Epithelial cell of esophagus (primary cell): ENCODE results near the gene OPN5.
A peak's percentile ranks its signal among the peaks of the same experiment; 100 is the strongest.

Experiments used
- DNase-seq: peaks from one replicate; pipeline ENCODE4 v3.0.0; 2010; ENCODE audit warnings: low read depth
- H3K4me3 ChIP-seq: 2 replicates; pipeline ENCODE4 v1.5.1; 2011; ENCODE audit warnings: mild to moderate bottlenecking, low read length, control low read depth
- CTCF ChIP-seq: IDR thresholded peaks from 2 replicates; pipeline ENCODE4 v1.5.1; 2011; ENCODE audit warnings: low read depth, mild to moderate bottlenecking, low read length, control low read depth, inconsistent platforms; ENCODE audit not compliant: insufficient read depth; ENCODE audit errors: missing control alignments

OPN5 gene

GRCh38 chr6:47832386-47833100 is 50.7 kb downstream of the OPN5 start:
- H3K4me3 ChIP-seq: no peak overlapping the region
- TF ChIP-seq CTCF: no peak
- DNase-seq: no peak

DNA sequence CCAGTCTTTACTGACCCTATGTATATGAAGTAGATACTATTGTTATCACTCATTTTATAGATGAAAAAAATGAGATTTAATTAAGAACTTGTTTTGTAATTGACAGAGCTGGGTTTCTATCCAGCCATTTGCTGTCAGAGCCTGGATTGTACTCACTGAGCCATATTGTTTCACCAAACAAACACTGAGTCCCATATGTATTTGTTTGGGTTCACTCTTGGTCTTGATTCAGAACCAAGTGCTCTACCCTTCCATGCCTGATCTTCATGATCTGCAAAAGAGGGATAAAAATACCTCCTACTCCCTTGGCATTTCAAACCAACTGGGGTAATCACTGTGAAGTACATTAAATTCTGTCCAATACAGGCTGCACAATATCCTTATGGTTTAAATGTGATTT is 52.4 kb downstream of the OPN5 start:
- no peak overlapping the region for H3K4me3 ChIP-seq
- no peak for DNase-seq
- TF ChIP-seq CTCF: no peak

- H3K4me3 ChIP-seq: no peak overlapping the region
- no peak for TF ChIP-seq CTCF
- DNase-seq: no peak
These were observed 54.2 kb downstream of the OPN5 start for GRCh38 chr6:47836046-47836445.

GRCh38 chr6:47836639-47837038 is 54.8 kb downstream of the OPN5 start:
- no peak for TF ChIP-seq CTCF
- no peak overlapping the region for H3K4me3 ChIP-seq
- DNase-seq: no peak

DNA sequence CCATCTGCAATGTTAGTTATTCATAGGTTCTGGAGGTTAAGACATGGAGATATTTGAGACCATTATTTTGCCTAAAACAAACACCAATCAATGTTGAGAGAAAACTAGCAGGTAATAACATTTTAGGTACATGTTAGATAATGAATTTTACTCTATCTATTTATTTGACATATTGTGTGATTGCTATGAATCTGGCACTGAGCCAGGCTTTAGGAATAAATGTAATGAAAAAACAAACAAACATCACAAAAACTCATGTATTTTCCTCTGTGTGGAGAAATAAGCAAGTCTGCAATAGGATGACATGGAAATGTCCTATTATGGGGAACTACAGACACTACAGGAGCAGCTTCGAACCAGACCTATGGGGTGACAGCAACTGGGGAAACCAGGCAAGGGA is 57.8 kb downstream of the OPN5 start:
- TF ChIP-seq CTCF: no peak
- DNase-seq: no peak
- H3K4me3 ChIP-seq: no peak overlapping the region

DNA sequence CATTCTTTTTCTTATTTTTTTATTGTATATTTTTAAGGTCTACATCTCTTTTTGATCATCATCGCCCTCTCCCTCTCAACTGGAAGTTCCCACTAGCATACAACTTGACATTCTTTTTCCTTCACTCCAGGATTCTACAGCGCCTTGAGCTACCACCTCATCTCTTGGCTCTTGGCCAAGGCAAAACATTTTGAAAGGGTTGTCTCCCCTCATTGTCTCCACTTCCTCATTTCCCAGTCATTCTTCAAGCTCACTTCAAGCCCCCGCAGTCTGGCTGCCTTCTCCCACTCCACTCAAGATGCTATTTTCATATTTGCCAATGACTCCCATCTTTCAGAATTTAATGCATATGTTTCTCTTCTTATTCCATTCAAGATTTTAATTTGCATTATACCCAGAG is 63.0 kb downstream of the OPN5 start:
- DNase-seq: peak; percentile 53
- no peak overlapping the region for H3K4me3 ChIP-seq
- no peak for TF ChIP-seq CTCF

DNA sequence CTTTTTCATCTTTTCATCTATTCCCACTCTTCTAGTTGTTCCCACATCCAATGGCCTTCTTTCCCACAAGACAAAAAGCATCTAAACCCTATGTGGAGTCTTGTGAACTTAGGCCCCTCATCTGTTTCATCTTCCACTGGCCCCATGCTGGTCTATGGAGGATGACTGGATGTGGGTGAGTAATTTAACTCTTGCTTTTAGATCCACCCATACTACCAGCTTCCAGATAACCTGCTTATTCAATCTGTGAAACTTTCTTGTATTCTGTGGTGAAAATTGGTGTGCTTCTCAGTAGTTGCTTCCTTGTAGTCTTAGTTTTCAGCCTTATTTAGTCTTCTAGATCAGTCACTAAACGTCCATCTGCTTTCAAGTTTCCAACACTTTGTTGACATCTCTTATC is 64.9 kb downstream of the OPN5 start:
- H3K4me3 ChIP-seq: no peak overlapping the region
- no peak for TF ChIP-seq CTCF
- DNase-seq: no peak
